Measurements from ENCODE around the gene IMMP1L.
A peak's percentile ranks its signal among the peaks of the same experiment; 100 is the strongest.
"Not testable (repeated sequence)": the region's sequence is repeated elsewhere in the genome, so short reads cannot be mapped to it uniquely, and the experiment has no call there.

Gene IMMP1L

DNA sequence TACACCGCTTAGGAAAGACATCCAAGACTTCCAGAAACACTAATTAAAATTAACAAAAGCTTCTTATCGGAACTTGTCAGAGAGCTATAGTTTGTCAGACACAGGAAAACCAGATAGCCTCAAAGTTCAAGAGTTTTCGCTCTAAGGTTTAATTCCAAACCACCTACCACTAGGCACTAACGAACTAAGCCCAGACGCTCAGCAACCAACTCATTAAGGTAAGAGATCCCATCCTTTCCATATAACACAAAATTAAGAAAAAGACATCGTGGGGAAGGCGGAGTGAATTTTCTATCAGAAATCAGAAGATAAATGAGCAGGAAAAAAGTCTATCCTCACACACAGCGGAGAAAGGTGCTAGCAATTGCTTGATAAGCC, 382 bp downstream of the IMMP1L start:
- Histone ChIP-seq H3K4me1 (ENCODE audit: control insufficient read depth, insufficient read depth, low read length, poor library complexity, severe bottlenecking) (peaks cover 3% of the 10 kb centered on the region), H3K36me3 (ENCODE audit: control insufficient read depth, insufficient read depth, low read length) (no peaks in the 10 kb centered on the region), H3K4me3 (ENCODE audit: insufficient read depth, low read depth, low read length, poor library complexity, severe bottlenecking) (peak overlapping the region; percentile 95), H3K9me3 (ENCODE audit: control insufficient read depth, low read length) (no peaks in the 10 kb centered on the region), H3K27me3 (replicated peaks; ENCODE audit: control insufficient read depth, insufficient read depth, low read length, poor library complexity, severe bottlenecking) (no peaks in the 10 kb centered on the region), H3K27ac (ENCODE audit: insufficient read depth, low read length, poor library complexity, severe bottlenecking) (peak overlapping the region; percentile 83)
- DNase-seq: no peak

DNA sequence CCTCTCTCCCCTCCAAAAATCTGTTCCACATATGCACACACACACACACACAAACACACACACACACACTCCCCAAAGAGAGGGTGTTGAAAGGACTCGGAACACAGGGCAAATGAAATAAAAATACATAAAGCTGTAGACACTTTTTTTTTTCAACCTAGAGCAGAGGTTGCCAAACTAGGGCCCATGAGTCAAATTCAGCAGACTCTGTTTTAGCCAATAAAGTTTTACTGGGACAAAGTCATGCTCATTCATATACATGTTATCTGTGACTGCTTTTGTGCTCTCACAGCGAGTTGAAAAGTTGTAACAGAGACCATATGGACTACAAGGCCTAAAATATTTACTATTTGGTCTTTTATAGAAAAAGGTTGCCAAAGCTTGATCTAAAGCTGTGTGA, 8.9 kb downstream of the IMMP1L start:
- no peaks in the 10 kb centered on the region for H3K36me3 ChIP-seq (ENCODE audit: control insufficient read depth, insufficient read depth, low read length)
- no peak overlapping the region for H3K4me3 ChIP-seq (ENCODE audit: insufficient read depth, low read depth, low read length, poor library complexity, severe bottlenecking)
- no peaks in the 10 kb centered on the region for H3K27me3 ChIP-seq (replicated peaks; ENCODE audit: control insufficient read depth, insufficient read depth, low read length, poor library complexity, severe bottlenecking)
- no peaks in the 10 kb centered on the region for H3K4me1 ChIP-seq (ENCODE audit: control insufficient read depth, insufficient read depth, low read length, poor library complexity, severe bottlenecking)
- H3K9me3 ChIP-seq (ENCODE audit: control insufficient read depth, low read length): no peaks in the 10 kb centered on the region
- DNase-seq: no peak
- H3K27ac ChIP-seq (ENCODE audit: insufficient read depth, low read length, poor library complexity, severe bottlenecking): no peak overlapping the region

DNA sequence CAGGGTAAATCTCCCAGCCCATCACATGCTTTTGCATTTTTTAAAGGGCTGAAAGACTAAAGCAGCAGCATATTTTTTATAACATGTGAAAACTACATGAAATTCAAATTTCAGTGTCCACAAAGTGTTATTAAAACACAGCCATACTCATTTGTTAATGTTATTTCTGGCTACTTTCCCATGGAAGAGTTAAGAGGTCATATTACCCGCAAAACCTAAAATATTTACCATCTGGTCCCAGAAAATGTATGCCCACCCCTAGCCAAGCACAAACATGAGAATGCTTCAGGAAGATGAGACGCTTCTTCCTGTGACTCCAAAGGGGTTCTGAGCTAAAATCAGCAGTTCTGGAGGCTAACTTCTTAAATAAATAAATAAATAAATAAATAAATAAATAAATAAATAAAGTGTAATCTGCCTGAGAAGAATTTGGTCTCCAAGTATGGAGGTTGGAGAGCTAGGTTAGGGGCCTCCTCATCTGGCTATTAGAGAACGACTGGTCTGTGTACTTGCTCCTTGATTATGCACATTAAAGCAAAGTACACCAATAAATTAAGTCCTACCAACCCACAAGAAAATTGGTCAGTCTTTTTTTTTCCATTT, 9.7 kb downstream of the IMMP1L start:
- H3K9me3 ChIP-seq (ENCODE audit: control insufficient read depth, low read length): no peaks in the 10 kb centered on the region
- no peak overlapping the region for H3K4me3 ChIP-seq (ENCODE audit: insufficient read depth, low read depth, low read length, poor library complexity, severe bottlenecking)
- no peaks in the 10 kb centered on the region for H3K27me3 ChIP-seq (replicated peaks; ENCODE audit: control insufficient read depth, insufficient read depth, low read length, poor library complexity, severe bottlenecking)
- no peaks in the 10 kb centered on the region for H3K36me3 ChIP-seq (ENCODE audit: control insufficient read depth, insufficient read depth, low read length)
- no peaks in the 10 kb centered on the region for H3K4me1 ChIP-seq (ENCODE audit: control insufficient read depth, insufficient read depth, low read length, poor library complexity, severe bottlenecking)
- H3K27ac ChIP-seq (ENCODE audit: insufficient read depth, low read length, poor library complexity, severe bottlenecking): no peak overlapping the region
- DNase-seq: no peak

DNA sequence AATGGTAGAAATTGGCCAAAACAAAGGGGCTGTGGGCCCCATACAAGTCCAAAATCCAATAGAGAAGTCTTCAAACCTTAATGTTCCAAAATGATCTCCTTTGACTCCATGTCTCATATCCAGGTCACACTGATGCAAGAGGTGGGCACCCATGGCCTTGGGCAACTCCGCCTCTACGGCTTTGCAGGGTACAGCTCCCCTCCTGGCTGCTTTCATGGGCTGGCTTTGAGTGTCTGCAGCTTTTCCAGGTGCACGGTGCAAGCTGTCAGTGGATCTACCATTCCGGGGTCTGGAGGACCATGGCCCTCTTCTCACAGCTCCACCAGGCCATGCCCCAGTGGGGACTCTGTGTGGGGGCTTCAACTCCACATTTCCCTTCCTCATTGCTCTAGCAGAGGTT, 15.7 kb downstream of the IMMP1L start:
- not testable (repeated sequence) for H3K4me1 ChIP-seq (ENCODE audit: control insufficient read depth, insufficient read depth, low read length, poor library complexity, severe bottlenecking); H3K9me3 ChIP-seq (ENCODE audit: control insufficient read depth, low read length); DNase-seq; H3K27ac ChIP-seq (ENCODE audit: insufficient read depth, low read length, poor library complexity, severe bottlenecking); H3K36me3 ChIP-seq (ENCODE audit: control insufficient read depth, insufficient read depth, low read length); H3K4me3 ChIP-seq (ENCODE audit: insufficient read depth, low read depth, low read length, poor library complexity, severe bottlenecking); H3K27me3 ChIP-seq (replicated peaks; ENCODE audit: control insufficient read depth, insufficient read depth, low read length, poor library complexity, severe bottlenecking)

DNA sequence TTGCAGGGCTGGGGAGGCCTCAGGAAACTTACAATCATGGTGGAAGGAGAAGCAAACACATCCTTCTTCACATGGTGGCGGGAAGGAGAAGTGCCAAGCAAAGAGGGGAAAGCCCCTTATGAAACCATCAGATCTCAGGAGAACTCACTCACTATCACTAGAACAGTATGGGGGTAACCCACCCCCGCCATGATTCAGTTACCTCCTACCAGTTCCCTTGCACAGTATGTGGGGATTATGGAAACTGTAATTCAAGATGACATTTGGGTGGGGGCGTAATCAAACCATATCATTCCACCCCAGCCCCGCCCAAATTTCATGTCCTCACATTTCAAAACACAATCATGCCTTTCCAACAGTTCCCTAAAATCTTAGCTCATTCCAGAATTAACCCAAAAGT, 16.2 kb downstream of the IMMP1L start:
- Histone ChIP-seq H3K27me3 (replicated peaks; ENCODE audit: control insufficient read depth, insufficient read depth, low read length, poor library complexity, severe bottlenecking) (no peaks in the 10 kb centered on the region), H3K36me3 (ENCODE audit: control insufficient read depth, insufficient read depth, low read length) (no peaks in the 10 kb centered on the region), H3K27ac (ENCODE audit: insufficient read depth, low read length, poor library complexity, severe bottlenecking) (no peak overlapping the region), H3K4me3 (ENCODE audit: insufficient read depth, low read depth, low read length, poor library complexity, severe bottlenecking) (no peak overlapping the region), H3K9me3 (ENCODE audit: control insufficient read depth, low read length) (no peaks in the 10 kb centered on the region), H3K4me1 (ENCODE audit: control insufficient read depth, insufficient read depth, low read length, poor library complexity, severe bottlenecking) (no peaks in the 10 kb centered on the region)
- no peak for DNase-seq

DNA sequence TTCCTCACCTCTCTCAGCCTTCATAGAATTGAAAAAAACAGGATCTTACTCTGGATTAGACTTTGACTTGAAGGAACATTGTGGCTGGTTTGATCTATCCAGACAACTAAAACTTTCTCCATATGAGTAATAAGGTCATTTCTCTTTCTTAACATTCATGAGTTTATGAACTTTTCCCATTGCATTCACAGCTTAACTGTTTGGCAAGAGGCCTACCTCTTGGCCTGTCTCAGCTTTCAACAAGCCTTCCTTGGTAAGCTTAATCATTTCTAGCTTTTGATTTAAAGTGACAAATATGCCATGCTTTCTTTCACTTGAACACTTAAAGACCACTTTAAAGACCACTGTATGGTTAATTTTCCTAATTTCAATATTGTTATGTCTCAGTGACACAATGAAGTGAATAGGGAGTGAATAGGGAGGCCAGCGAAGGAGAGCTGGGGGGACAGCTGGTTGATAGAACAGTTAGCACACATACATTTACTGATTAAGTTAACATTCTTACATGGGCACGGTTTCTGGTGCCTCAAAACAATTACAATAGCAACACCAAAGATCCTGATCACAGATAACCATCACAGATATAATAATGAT, 17.0 kb downstream of the IMMP1L start:
- H3K9me3 ChIP-seq (ENCODE audit: control insufficient read depth, low read length): no peaks in the 10 kb centered on the region
- H3K36me3 ChIP-seq (ENCODE audit: control insufficient read depth, insufficient read depth, low read length): no peaks in the 10 kb centered on the region
- H3K27ac ChIP-seq (ENCODE audit: insufficient read depth, low read length, poor library complexity, severe bottlenecking): no peak overlapping the region
- no peaks in the 10 kb centered on the region for H3K27me3 ChIP-seq (replicated peaks; ENCODE audit: control insufficient read depth, insufficient read depth, low read length, poor library complexity, severe bottlenecking)
- H3K4me1 ChIP-seq (ENCODE audit: control insufficient read depth, insufficient read depth, low read length, poor library complexity, severe bottlenecking): no peaks in the 10 kb centered on the region
- DNase-seq: no peak
- no peak overlapping the region for H3K4me3 ChIP-seq (ENCODE audit: insufficient read depth, low read depth, low read length, poor library complexity, severe bottlenecking)

DNA sequence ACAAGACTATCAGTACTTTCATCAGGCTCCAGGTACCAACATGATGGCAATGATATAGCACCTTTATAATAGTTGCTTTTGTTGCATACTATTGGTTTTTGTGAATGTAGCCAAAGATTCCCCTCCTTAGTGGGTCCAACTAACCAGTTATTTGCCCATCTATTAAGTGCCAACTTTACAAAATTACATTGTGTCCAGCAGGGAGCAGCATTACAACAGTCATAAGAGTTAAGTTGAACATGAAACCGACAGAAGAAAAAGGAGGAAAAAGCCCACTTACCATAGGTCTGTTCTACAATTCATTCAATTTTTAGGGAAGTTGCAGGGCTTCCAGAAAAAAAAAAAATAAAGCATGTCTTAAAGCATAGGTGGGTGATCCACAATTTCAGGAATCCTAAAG, 21.6 kb downstream of the IMMP1L start:
- H3K9me3 ChIP-seq (ENCODE audit: control insufficient read depth, low read length): no peaks in the 10 kb centered on the region
- H3K27me3 ChIP-seq (replicated peaks; ENCODE audit: control insufficient read depth, insufficient read depth, low read length, poor library complexity, severe bottlenecking): no peaks in the 10 kb centered on the region
- H3K27ac ChIP-seq (ENCODE audit: insufficient read depth, low read length, poor library complexity, severe bottlenecking): no peak overlapping the region
- H3K36me3 ChIP-seq (ENCODE audit: control insufficient read depth, insufficient read depth, low read length): no peaks in the 10 kb centered on the region
- no peaks in the 10 kb centered on the region for H3K4me1 ChIP-seq (ENCODE audit: control insufficient read depth, insufficient read depth, low read length, poor library complexity, severe bottlenecking)
- no peak for DNase-seq
- H3K4me3 ChIP-seq (ENCODE audit: insufficient read depth, low read depth, low read length, poor library complexity, severe bottlenecking): no peak overlapping the region

DNA sequence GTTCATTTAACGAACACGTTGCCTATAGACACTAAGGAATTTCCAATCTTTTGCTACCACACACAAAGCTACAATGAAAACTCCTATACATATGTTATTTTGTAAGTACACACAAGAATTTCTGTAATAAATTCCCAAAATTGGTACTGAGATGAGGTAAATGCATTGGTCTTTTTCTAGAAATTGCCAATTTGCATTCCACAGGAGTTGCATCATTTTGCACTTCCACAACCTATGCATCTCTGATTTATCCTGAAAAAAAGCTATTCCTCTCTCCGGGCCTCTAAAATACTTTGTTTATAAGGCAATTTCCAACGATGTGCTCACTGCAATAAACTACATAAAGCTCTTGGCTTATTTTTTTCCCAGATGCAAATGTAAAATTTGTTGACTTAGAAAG, 24.9 kb downstream of the IMMP1L start:
- H3K27ac ChIP-seq (ENCODE audit: insufficient read depth, low read length, poor library complexity, severe bottlenecking): no peak overlapping the region
- no peaks in the 10 kb centered on the region for H3K4me1 ChIP-seq (ENCODE audit: control insufficient read depth, insufficient read depth, low read length, poor library complexity, severe bottlenecking)
- no peaks in the 10 kb centered on the region for H3K27me3 ChIP-seq (replicated peaks; ENCODE audit: control insufficient read depth, insufficient read depth, low read length, poor library complexity, severe bottlenecking)
- DNase-seq: no peak
- no peaks in the 10 kb centered on the region for H3K9me3 ChIP-seq (ENCODE audit: control insufficient read depth, low read length)
- H3K4me3 ChIP-seq (ENCODE audit: insufficient read depth, low read depth, low read length, poor library complexity, severe bottlenecking): no peak overlapping the region
- H3K36me3 ChIP-seq (ENCODE audit: control insufficient read depth, insufficient read depth, low read length): no peaks in the 10 kb centered on the region

DNA sequence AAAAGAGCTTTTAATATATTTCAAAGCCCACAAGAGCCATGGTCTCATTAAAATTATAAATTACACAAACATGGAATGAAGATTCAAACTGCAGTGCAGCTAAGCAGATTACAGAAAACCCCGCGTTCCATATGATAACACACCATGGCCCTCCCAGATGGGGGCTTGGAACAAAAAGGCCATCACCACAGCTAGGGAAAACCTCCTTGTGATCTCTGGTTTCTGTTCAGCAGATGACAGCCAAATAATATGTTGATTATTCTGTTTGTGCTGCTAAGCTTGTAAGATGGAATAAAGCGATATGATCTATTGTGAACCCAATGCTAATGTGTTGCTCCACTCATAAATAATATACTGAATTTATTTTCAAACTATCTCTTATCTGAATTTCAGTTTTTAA, 28.5 kb downstream of the IMMP1L start:
- no peaks in the 10 kb centered on the region for H3K27me3 ChIP-seq (replicated peaks; ENCODE audit: control insufficient read depth, insufficient read depth, low read length, poor library complexity, severe bottlenecking)
- H3K4me1 ChIP-seq (ENCODE audit: control insufficient read depth, insufficient read depth, low read length, poor library complexity, severe bottlenecking): no peaks in the 10 kb centered on the region
- no peak overlapping the region for H3K27ac ChIP-seq (ENCODE audit: insufficient read depth, low read length, poor library complexity, severe bottlenecking)
- no peak for DNase-seq
- H3K36me3 ChIP-seq (ENCODE audit: control insufficient read depth, insufficient read depth, low read length): no peaks in the 10 kb centered on the region
- H3K4me3 ChIP-seq (ENCODE audit: insufficient read depth, low read depth, low read length, poor library complexity, severe bottlenecking): no peak overlapping the region
- H3K9me3 ChIP-seq (ENCODE audit: control insufficient read depth, low read length): no peaks in the 10 kb centered on the region

DNA sequence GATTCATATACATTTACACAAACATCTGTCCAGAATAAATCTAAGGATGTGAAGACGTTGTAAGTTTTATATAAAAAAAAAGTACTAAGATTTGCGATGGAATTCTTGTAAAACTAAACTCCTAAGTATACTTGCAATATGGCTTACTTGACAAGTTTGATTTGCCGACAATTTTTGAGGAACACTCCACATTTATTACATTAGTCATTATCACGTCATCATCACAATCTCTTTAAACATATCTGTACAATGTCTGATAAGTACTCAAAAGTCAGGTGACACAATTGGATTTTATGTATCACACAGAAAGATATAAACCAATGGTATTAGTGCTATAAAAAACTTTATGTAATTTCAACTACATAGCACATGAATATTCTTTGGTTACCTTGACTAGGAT, 30.4 kb downstream of the IMMP1L start:
- DNase-seq: no peak
- no peaks in the 10 kb centered on the region for H3K4me1 ChIP-seq (ENCODE audit: control insufficient read depth, insufficient read depth, low read length, poor library complexity, severe bottlenecking)

More for the DNA sequence above, 30.4 kb downstream of the IMMP1L start:
- Histone ChIP-seq H3K36me3 (ENCODE audit: control insufficient read depth, insufficient read depth, low read length) (no peaks in the 10 kb centered on the region), H3K27me3 (replicated peaks; ENCODE audit: control insufficient read depth, insufficient read depth, low read length, poor library complexity, severe bottlenecking) (no peaks in the 10 kb centered on the region), H3K9me3 (ENCODE audit: control insufficient read depth, low read length) (no peaks in the 10 kb centered on the region), H3K27ac (ENCODE audit: insufficient read depth, low read length, poor library complexity, severe bottlenecking) (no peak overlapping the region), H3K4me3 (ENCODE audit: insufficient read depth, low read depth, low read length, poor library complexity, severe bottlenecking) (no peak overlapping the region)

All from effector memory CD4-positive, alpha-beta T cell (primary cell).